MM.1S (cell line): ENCODE measurements around the gene RCOR1.
A peak's percentile ranks its signal among the peaks of the same experiment; 100 is the strongest.

Experiments
- EZH2phosphoT487 ChIP-seq: fragments of 300-600 bp; sonication (generic); IDR thresholded peaks from 2 replicates; pipeline ENCODE4 v1.6.1; 2018; ENCODE audit warnings: antibody characterized with exemption, low read length
- TF ChIP-seq, protein P1 (sequence below): fragments of 300-600 bp; sonication (generic); IDR thresholded peaks from 2 replicates; pipeline ENCODE4 v1.5.1; 2016; ENCODE audit warnings: antibody characterized with exemption, low read length, mixed read lengths

DNA sequence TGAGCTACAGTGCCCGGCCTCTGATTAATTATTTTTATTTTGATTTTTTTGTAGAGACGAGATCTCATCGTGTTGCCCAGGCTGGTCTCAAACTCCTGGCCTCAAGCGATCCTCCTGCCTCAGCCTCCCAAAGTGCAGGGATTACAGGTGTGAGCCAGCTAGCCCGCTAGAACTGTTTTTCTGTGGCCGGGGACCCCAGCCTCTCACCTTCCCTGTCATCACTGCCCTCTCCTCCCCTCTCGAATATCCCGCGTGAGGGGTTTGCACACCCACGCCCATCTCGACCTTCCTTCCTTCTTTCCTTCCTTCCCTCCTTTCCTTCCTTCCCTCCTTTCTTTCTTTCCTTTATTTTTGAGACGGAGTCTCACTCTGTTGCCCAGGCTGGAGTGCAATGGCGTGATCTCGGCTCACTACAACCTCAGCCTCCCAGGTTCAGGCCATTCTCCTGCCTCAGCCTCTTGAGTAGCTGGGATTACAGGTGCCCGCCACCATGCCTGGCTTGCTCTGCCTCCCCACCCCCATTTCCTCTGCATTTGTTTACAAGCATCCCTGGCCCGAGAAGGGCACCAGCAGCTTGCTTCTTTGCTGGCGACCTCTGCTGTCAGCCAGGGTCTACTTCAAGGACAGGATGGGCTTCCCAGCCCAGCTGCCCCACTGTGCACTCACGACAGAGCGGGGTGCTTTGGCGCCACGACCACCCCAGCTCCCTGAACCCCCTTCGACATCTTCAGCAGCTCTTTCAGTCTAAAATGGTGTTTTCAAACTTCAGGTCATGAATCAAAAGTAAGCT, 180.5 kb downstream of the RCOR1 start:
- TF ChIP-seq, protein P1, sequence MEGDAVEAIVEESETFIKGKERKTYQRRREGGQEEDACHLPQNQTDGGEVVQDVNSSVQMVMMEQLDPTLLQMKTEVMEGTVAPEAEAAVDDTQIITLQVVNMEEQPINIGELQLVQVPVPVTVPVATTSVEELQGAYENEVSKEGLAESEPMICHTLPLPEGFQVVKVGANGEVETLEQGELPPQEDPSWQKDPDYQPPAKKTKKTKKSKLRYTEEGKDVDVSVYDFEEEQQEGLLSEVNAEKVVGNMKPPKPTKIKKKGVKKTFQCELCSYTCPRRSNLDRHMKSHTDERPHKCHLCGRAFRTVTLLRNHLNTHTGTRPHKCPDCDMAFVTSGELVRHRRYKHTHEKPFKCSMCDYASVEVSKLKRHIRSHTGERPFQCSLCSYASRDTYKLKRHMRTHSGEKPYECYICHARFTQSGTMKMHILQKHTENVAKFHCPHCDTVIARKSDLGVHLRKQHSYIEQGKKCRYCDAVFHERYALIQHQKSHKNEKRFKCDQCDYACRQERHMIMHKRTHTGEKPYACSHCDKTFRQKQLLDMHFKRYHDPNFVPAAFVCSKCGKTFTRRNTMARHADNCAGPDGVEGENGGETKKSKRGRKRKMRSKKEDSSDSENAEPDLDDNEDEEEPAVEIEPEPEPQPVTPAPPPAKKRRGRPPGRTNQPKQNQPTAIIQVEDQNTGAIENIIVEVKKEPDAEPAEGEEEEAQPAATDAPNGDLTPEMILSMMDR = peak; percentile 10; the same call in 1 of the 2 replicates
- no peak for TF ChIP-seq EZH2phosphoT487
